ENCODE results near the gene DEFB115.
"Not testable (repeated sequence)": the region's sequence is repeated elsewhere in the genome, so short reads cannot be mapped to it uniquely, and the experiment has no call there.

The DEFB115 gene

GRCh38 chr20:31257364-31257763, at the start of gene DEFB115:
DEFB115 (plus strand) TSS chr20:31257664; CDS start chr20:31257664, 0 bp downstream.
- DNase-seq: no peak

- no peak for DNase-seq
Observed at GRCh38 chr20:31236953-31237352, 20.5 kb upstream of the DEFB115 start.

GRCh38 chr20:31237763-31238162, 19.7 kb upstream of the DEFB115 start:
- no peak for DNase-seq

GRCh38 chr20:31239139-31239538, 18.3 kb upstream of the DEFB115 start:
- DNase-seq: no peak

GRCh38 chr20:31256959-31257358, 505 bp upstream of the DEFB115 start:
- DNase-seq: no peak

GRCh38 chr20:31260326-31260932, 3.0 kb downstream of the DEFB115 start:
- DNase-seq: peak; percentile 64

GRCh38 chr20:31274441-31274840, 17.0 kb downstream of the DEFB115 start:
- no peak for DNase-seq

- DNase-seq: no peak
Observed at GRCh38 chr20:31278178-31278577, 20.7 kb downstream of the DEFB115 start.

- not testable (repeated sequence) for DNase-seq
Observed at GRCh38 chr20:31284964-31285363, 27.5 kb downstream of the DEFB115 start.

- no peak for DNase-seq
Observed at GRCh38 chr20:31308535-31309162, 51.2 kb downstream of the DEFB115 start, which contains the start of gene DEFB116. DEFB116 (minus strand) TSS chr20:31308585; CDS start chr20:31308585, 0 bp downstream.

All from NCI-H82 (cell line).